Neural cell (in vitro differentiated cells): ENCODE measurements around the gene ATP2B2. TPM values are rescaled to one million over a fixed set of nuclear protein-coding genes. Genes with fewer than 3 reads are reported as not detected.

Source experiments
- H2AFZ ChIP-seq: fragments of 200-600, 300-800 bp; sonication (generic), shearing (Covaris generic); 2 replicates; pipeline ENCODE4 v1.6.0; 2014; ENCODE audit warnings: low read depth, mild to moderate bottlenecking, antibody characterized with exemption, low read length, moderate library complexity
- H3F3A ChIP-seq: fragments of 200-600 bp; shearing (Covaris generic); 2 replicates; pipeline ENCODE4 v1.6.1; 2016; ENCODE audit warnings: mild to moderate bottlenecking, moderate library complexity, mixed read lengths, antibody characterized with exemption, low read length; ENCODE audit not compliant: insufficient read depth, poor library complexity, severe bottlenecking
- H3K27ac ChIP-seq: fragments of 200-600, 300-800 bp; sonication (generic), shearing (Covaris generic); 2 replicates; pipeline ENCODE4 v1.5.1; 2014; ENCODE audit warnings: mild to moderate bottlenecking, low read length, moderate library complexity
- H3K27me3 ChIP-seq: fragments of 300-800, 200-600 bp; sonication (generic), shearing (Covaris generic); 2 replicates; pipeline ENCODE4 v1.6.0; 2014; ENCODE audit warnings: mild to moderate bottlenecking, low read depth, low read length, moderate library complexity; ENCODE audit not compliant: insufficient read depth
- H3K36me3 ChIP-seq: fragments of 300-800, 200-600 bp; sonication (generic), shearing (Covaris generic); 2 replicates; pipeline ENCODE4 v1.5.1; 2014; ENCODE audit warnings: mild to moderate bottlenecking, antibody characterized with exemption, low read length, moderate library complexity; ENCODE audit not compliant: insufficient read depth
- H3K4me2 ChIP-seq: fragments of 300-800, 200-600 bp; sonication (generic), shearing (Covaris generic); 2 replicates; pipeline ENCODE4 v1.6.0; 2014; ENCODE audit warnings: mild to moderate bottlenecking, low read length
- H3K4me3 ChIP-seq: fragments of 300-800, 200-600 bp; sonication (generic), shearing (Covaris generic); 2 replicates; pipeline ENCODE4 v1.5.1; 2014; ENCODE audit warnings: mild to moderate bottlenecking, low read length, moderate library complexity
- H3K79me2 ChIP-seq: fragments of 200-600 bp; shearing (Covaris generic); replicated peaks from 2 replicates; pipeline ENCODE4 v1.6.0; 2014; ENCODE audit warnings: mild to moderate bottlenecking, low read length, moderate library complexity; ENCODE audit not compliant: insufficient read depth
- H3K9ac ChIP-seq: fragments of 300-800, 200-600 bp; sonication (generic), shearing (Covaris generic); 2 replicates; pipeline ENCODE4 v1.6.1; 2016; ENCODE audit warnings: mild to moderate bottlenecking, low read length, mixed read lengths
- H3K9me2 ChIP-seq: fragments of 200-600 bp; shearing (Covaris generic); 2 replicates; pipeline ENCODE4 v1.6.1; 2016; ENCODE audit warnings: mild to moderate bottlenecking, low read length, mixed read lengths; ENCODE audit not compliant: insufficient read depth
- H3K9me3 ChIP-seq: fragments of 200-600, 300-800 bp; sonication (generic), shearing (Covaris generic); 2 replicates; pipeline ENCODE4 v1.6.1; 2016; ENCODE audit warnings: mild to moderate bottlenecking, mixed run types, low read length, moderate library complexity, mixed read lengths
- H4K20me1 ChIP-seq: fragments of 200-600 bp; shearing (Covaris generic); 2 replicates; pipeline ENCODE4 v1.6.1; 2016; ENCODE audit warnings: mild to moderate bottlenecking, mixed run types; ENCODE audit not compliant: insufficient read depth
- CTCF ChIP-seq: fragments of 450-650 bp; IDR thresholded peaks from 2 replicates; pipeline ENCODE4 v1.5.1; 2014; ENCODE audit warnings: antibody characterized with exemption, mild to moderate bottlenecking, moderate library complexity; ENCODE audit not compliant: poor library complexity, severe bottlenecking
- EP300 ChIP-seq: fragments of 450-650 bp; conservative IDR thresholded peaks from 2 replicates; pipeline ENCODE4 v1.6.1; 2014; ENCODE audit warnings: antibody characterized with exemption, mild to moderate bottlenecking, moderate library complexity; ENCODE audit not compliant: poor library complexity, severe bottlenecking
- EZH2 ChIP-seq: fragments of 200-600, 300-800 bp; shearing (Covaris generic), sonication (generic); IDR thresholded peaks from 2 replicates; pipeline ENCODE4 v1.6.1; 2014; ENCODE audit warnings: antibody characterized with exemption, low read length, borderline replicate concordance, mild to moderate bottlenecking; ENCODE audit not compliant: insufficient read depth, poor library complexity, severe bottlenecking
- MXI1 ChIP-seq: fragments of 450-650 bp; conservative IDR thresholded peaks from 2 replicates; pipeline ENCODE4 v1.6.1; 2014; ENCODE audit warnings: antibody characterized with exemption, mild to moderate bottlenecking; ENCODE audit not compliant: poor library complexity, severe bottlenecking
- POLR2AphosphoS5 ChIP-seq: IDR thresholded peaks from 2 replicates; pipeline ENCODE4 v1.6.1; 2012
- RAD21 ChIP-seq: fragments of 450-650 bp; conservative IDR thresholded peaks from 2 replicates; pipeline ENCODE4 v1.6.1; 2014; ENCODE audit warnings: antibody characterized with exemption, mild to moderate bottlenecking, moderate library complexity
- REST ChIP-seq: IDR thresholded peaks from 2 replicates; pipeline ENCODE4 v1.6.1; 2012; ENCODE audit warnings: borderline replicate concordance
- SMC3 ChIP-seq: fragments of 450-650 bp; conservative IDR thresholded peaks from 2 replicates; pipeline ENCODE4 v1.6.1; 2014; ENCODE audit warnings: antibody characterized with exemption, mild to moderate bottlenecking, moderate library complexity; ENCODE audit not compliant: poor library complexity
- TAF1 ChIP-seq: IDR thresholded peaks from 2 replicates; pipeline ENCODE4 v1.6.1; 2012; ENCODE audit warnings: low read depth
- polyA plus RNA-seq: library from polyadenylated mRNA; depleted of rRNA; stranded (reverse); fragments of >200 nt; gene quantifications from 2 replicates; pipeline ENCODE4 v1.2.3, GENCODE V29; 2014

ATP2B2 gene
- polyA plus RNA-seq, 1 donor from 2014 or later = 8.3 TPM

- Histone ChIP-seq H3K79me2 (no peaks in the 10 kb centered on the region), H3K4me2 (no peak overlapping the region), H2AFZ (no peak overlapping the region), H3K9me2 (no peaks in the 10 kb centered on the region), H3K36me3 (no peaks in the 10 kb centered on the region), H4K20me1 (no peaks in the 10 kb centered on the region), H3K4me3 (no peak overlapping the region), H3F3A (no peaks in the 10 kb centered on the region), H3K27me3 (no peaks in the 10 kb centered on the region), H3K27ac (no peak overlapping the region), H3K9ac (no peak overlapping the region), H3K9me3 (no peaks in the 10 kb centered on the region)
- TF ChIP-seq REST = no peak
- TF ChIP-seq MXI1 = no peak
Measured at GRCh38 chr3:10526366-10526765, 21.0 kb upstream of the ATP2B2 start.

- Histone ChIP-seq H4K20me1 (no peaks in the 10 kb centered on the region), H3K9me3 (no peaks in the 10 kb centered on the region), H2AFZ (no peak overlapping the region), H3K36me3 (no peaks in the 10 kb centered on the region), H3K9ac (no peak overlapping the region), H3K79me2 (no peaks in the 10 kb centered on the region), H3K4me3 (no peak overlapping the region), H3K4me2 (no peak overlapping the region), H3K27me3 (no peaks in the 10 kb centered on the region), H3F3A (no peaks in the 10 kb centered on the region), H3K9me2 (no peaks in the 10 kb centered on the region), H3K27ac (no peak overlapping the region)
- TF ChIP-seq TAF1 = no peak
- TF ChIP-seq EP300 = no peak
- TF ChIP-seq RAD21 = no peak
- no peak for TF ChIP-seq EZH2
- TF ChIP-seq MXI1 = no peak
- no peak for TF ChIP-seq POLR2AphosphoS5
- TF ChIP-seq REST = no peak
- no peak for TF ChIP-seq CTCF
- TF ChIP-seq SMC3 = no peak
Measured at GRCh38 chr3:10524799-10525301, 19.5 kb upstream of the ATP2B2 start.
